ENCODE measurements around the gene ARHGAP18. TPM values are rescaled to one million over a fixed set of nuclear protein-coding genes. Genes with fewer than 3 reads are reported as not detected.

ARHGAP18 gene
- total RNA-seq, 1 donor from 2014 or later: 5.6 TPM

DNA sequence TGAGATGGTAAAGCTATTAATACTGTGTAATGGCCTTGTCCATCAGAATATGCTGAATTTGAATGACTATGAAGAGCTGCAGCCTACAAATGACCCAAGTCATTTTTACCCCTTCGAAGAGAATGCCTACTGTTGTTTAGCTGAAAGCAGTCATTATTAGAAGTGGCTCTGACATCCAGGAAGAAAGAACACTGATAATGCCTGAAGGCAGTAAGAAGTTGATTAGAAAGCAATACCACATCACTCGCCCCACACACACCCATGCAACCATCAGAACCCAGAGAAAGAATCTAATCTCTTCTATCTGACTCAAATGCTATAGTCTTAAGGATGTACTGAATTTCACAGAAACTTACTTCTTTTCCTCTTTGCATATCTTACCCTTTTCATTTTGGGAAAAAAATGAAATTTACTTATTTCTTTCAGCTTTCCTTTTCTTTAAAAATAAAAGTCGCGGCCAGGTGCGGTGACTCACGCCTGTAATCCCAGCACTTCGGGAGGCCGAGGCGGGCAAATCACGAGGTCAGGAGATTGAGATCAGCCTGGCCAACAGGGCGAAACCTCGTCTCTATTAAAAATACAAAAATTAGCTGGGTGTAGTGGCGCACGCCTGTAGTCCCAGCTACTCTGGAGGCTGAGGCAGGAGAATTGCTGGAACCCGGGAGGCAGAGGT is 61.0 kb downstream of the ARHGAP18 start:
- H3K4me3 ChIP-seq: no peak overlapping the region
- H3K36me3 ChIP-seq: no peaks in the 10 kb centered on the region
- TF ChIP-seq, protein P1, sequence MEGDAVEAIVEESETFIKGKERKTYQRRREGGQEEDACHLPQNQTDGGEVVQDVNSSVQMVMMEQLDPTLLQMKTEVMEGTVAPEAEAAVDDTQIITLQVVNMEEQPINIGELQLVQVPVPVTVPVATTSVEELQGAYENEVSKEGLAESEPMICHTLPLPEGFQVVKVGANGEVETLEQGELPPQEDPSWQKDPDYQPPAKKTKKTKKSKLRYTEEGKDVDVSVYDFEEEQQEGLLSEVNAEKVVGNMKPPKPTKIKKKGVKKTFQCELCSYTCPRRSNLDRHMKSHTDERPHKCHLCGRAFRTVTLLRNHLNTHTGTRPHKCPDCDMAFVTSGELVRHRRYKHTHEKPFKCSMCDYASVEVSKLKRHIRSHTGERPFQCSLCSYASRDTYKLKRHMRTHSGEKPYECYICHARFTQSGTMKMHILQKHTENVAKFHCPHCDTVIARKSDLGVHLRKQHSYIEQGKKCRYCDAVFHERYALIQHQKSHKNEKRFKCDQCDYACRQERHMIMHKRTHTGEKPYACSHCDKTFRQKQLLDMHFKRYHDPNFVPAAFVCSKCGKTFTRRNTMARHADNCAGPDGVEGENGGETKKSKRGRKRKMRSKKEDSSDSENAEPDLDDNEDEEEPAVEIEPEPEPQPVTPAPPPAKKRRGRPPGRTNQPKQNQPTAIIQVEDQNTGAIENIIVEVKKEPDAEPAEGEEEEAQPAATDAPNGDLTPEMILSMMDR (IDR thresholded peaks at IDR 0.05; ENCODE audit: borderline replicate concordance): no peak
- H3K9me3 ChIP-seq (replicated peaks): no peaks in the 10 kb centered on the region
- no peak for DNase-seq
- no peaks in the 10 kb centered on the region for H3K27me3 ChIP-seq (ENCODE audit: low read depth)
- intact Hi-C loops (cut with micrococcal nuclease): no loop called here
- peaks cover 57% of the 10 kb centered on the region for H3K4me1 ChIP-seq
- H3K27ac ChIP-seq (replicated peaks): no peak overlapping the region

- Histone ChIP-seq H3K4me3 (peak overlapping the region; percentile 34), H3K27me3 (ENCODE audit: low read depth) (no peaks in the 10 kb centered on the region), H3K9me3 (replicated peaks) (no peaks in the 10 kb centered on the region), H3K27ac (replicated peaks) (peak overlapping the region; percentile 67), H3K36me3 (no peaks in the 10 kb centered on the region), H3K4me1 (peaks cover 65% of the 10 kb centered on the region)
- TF ChIP-seq, protein P1 (IDR thresholded peaks at IDR 0.05; ENCODE audit: borderline replicate concordance): no peak
- DNase-seq: no peak
- intact Hi-C loops (cut with micrococcal nuclease): no loop called here
These were observed 62.9 kb downstream of the ARHGAP18 start for GRCh38 chr6:129647044-129647443.

- H3K4me3 ChIP-seq: peak overlapping the region; percentile 34
- no peaks in the 10 kb centered on the region for H3K36me3 ChIP-seq
- H3K4me1 ChIP-seq: peaks cover 61% of the 10 kb centered on the region
- DNase-seq: no peak
- TF ChIP-seq, protein P1 (IDR thresholded peaks at IDR 0.05; ENCODE audit: borderline replicate concordance): no peak
- intact Hi-C loops (cut with micrococcal nuclease): no loop called here
- no peaks in the 10 kb centered on the region for H3K27me3 ChIP-seq (ENCODE audit: low read depth)
- peak overlapping the region; percentile 67 for H3K27ac ChIP-seq (replicated peaks)
- no peaks in the 10 kb centered on the region for H3K9me3 ChIP-seq (replicated peaks)
These were observed 63.3 kb downstream of the ARHGAP18 start for GRCh38 chr6:129646642-129647041.

GRCh38 chr6:129645830-129646579 is 64.0 kb downstream of the ARHGAP18 start:
- intact Hi-C loops (cut with micrococcal nuclease): no loop called here
- H3K36me3 ChIP-seq: no peaks in the 10 kb centered on the region
- TF ChIP-seq, protein P1 (IDR thresholded peaks at IDR 0.05; ENCODE audit: borderline replicate concordance): no peak
- peak overlapping the region; percentile 34 for H3K4me3 ChIP-seq
- H3K4me1 ChIP-seq: peaks cover 54% of the 10 kb centered on the region
- no peaks in the 10 kb centered on the region for H3K9me3 ChIP-seq (replicated peaks)
- no peaks in the 10 kb centered on the region for H3K27me3 ChIP-seq (ENCODE audit: low read depth)
- DNase-seq: no peak
- peak overlapping the region; percentile 67 for H3K27ac ChIP-seq (replicated peaks)

DNA sequence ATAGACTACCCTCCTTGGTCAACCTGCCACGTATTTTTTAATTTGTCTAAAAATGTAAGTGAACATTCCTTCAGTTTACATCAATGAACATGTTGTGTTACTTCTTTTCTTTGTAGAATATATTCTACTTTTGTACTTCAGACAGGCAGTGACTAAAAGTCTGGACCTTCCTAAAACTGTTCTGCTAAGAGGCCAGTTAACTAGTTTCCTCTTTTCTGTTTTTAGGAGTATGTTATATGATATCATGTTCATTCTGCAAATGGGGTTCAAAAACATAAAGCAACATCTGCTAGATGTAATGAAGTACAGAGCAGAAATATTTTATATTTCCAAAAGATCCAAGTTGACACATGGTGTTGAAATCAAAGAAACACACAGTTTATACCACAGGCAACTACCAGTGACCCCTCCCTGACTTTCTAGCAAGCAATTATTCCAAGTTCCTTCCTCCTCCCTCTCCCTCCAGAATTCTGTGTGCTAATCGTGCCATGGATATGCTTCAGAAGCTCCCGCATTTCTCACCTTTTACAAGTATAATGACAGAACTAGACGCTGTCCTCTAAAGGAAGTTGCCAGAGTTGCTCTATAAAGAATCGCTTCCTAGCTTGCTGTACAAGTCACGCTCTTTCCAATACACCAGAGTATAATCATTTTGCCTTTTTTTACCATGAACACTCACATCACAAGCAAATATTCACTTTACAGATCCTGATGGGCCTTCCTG is 64.7 kb downstream of the ARHGAP18 start:
- DNase-seq: no peak
- TF ChIP-seq, protein P1 (IDR thresholded peaks at IDR 0.05; ENCODE audit: borderline replicate concordance): no peak
- Histone ChIP-seq H3K27ac (replicated peaks) (peak overlapping the region; percentile 67), H3K9me3 (replicated peaks) (no peaks in the 10 kb centered on the region), H3K4me1 (peaks cover 47% of the 10 kb centered on the region), H3K27me3 (ENCODE audit: low read depth) (no peaks in the 10 kb centered on the region), H3K36me3 (no peaks in the 10 kb centered on the region), H3K4me3 (no peak overlapping the region)
- intact Hi-C loops (cut with micrococcal nuclease): no loop called here
